ENCODE data around the gene UBASH3A. TPM values are rescaled to one million over a fixed set of nuclear protein-coding genes. Genes with fewer than 3 reads are reported as not detected.

UBASH3A gene
- total RNA-seq, 1 donor from 2014 or later: not detected

GRCh38 chr21:42409366-42409765, 5.7 kb downstream of the UBASH3A start:
- no peak for DNase-seq (ENCODE audit: low read depth, low spot score)

GRCh38 chr21:42411197-42411869, 7.6 kb downstream of the UBASH3A start:
- no peak for DNase-seq (ENCODE audit: low read depth, low spot score)

DNA sequence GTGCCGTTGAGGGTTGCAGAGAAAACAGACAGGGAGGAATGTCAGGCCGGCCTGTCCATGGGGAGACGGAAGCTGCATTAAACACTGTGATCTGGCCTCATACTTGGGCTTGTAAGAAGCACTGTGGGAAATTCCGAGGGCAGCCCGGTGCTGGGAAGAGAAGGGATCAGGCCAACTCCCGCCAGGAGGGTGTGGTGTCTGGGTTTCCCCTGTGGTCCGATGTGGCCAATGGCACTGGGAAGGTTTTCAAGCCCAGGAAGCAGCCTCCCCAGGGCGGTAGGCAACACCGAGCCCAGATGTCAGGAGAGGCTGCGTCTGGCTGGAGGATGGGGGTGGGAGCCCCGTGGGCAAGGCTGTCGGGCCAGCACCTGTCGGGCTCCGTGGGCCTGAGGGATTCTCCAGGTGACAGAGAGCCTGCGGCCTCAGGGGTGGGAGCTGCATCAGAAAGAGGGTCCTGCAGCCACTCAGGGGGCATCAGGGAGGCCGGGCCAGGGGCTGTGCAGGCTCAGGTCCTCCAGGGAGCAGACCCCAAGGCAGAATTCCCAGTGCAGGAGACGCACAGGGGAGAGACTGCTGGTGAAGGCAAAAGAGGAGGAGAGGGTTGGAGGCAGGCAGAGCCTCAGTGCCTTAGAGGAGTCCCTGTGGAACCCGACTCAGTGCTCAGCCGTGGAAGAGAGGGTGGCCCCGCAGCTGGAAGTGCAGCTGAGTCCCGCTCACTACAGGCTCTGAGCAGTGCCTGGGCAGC, 8.4 kb downstream of the UBASH3A start:
- DNase-seq (ENCODE audit: low read depth, low spot score): no peak

- DNase-seq (ENCODE audit: low read depth, low spot score): no peak
Observed at GRCh38 chr21:42412636-42412933, 8.9 kb downstream of the UBASH3A start.

- no peak for DNase-seq (ENCODE audit: low read depth, low spot score)
Observed at GRCh38 chr21:42413093-42413492, 9.4 kb downstream of the UBASH3A start.

- no peak for DNase-seq (ENCODE audit: low read depth, low spot score)
Observed at GRCh38 chr21:42413500-42413899, 9.8 kb downstream of the UBASH3A start.

DNA sequence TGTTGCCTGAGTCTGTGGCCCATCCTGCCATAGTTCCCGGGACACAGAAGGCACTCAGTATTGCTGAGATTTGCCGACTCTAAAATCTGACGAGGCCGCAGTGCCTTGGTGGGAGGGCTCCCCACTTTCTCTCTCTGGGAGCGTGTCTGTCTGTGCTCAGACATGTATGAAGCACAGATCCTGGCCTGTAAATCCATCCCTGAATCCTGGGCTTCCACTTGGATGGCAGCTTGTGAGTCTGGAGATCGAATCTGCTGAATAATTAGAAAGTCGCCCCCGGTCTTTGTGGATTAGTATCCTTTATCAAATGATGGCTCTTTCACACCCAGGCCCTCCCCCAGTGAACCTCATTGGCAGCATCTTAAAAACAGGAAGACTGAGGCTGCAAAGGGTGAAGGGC, 10.4 kb downstream of the UBASH3A start:
- DNase-seq (ENCODE audit: low read depth, low spot score): no peak

DNA sequence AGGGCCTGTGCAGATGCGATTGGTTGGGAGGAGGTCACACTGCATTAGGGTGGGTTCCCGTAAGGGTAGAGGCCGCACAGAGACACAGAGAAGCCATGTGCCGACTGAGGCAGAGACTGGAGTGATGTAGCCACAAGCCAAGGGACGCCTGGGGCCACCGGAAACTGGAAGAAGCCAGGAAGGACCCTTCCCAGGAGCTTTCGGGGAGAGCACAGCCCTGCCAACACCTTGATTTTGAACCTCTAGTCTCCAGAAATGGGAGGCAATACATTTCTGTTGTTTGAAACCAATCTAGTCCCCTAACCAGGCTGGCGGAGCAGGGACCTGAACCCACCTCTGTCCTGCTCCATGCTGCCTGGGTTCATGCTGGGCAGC, 10.8 kb downstream of the UBASH3A start:
- no peak for DNase-seq (ENCODE audit: low read depth, low spot score)

GRCh38 chr21:42414928-42415769, 11.4 kb downstream of the UBASH3A start:
- no peak for DNase-seq (ENCODE audit: low read depth, low spot score)

DNA sequence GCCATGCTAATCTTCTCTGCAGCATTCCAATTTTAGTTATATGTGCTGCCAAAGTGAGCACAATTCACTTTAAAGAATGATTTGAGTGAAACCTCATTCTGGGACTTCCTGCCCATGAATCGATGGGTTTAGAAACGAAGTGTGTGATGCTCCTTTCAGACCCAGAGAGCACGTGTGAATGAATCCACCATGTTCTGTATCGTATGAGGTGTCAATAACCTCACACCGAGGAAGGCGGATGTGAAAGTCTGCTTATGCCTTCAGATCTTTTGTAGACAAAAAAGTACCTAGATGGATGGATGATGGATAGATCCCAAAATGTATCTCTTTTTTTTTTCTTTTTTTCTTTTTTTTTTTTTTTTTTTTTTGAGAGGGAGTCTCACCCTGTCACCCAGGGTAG, 13.8 kb downstream of the UBASH3A start:
- no peak for DNase-seq (ENCODE audit: low read depth, low spot score)

DNA sequence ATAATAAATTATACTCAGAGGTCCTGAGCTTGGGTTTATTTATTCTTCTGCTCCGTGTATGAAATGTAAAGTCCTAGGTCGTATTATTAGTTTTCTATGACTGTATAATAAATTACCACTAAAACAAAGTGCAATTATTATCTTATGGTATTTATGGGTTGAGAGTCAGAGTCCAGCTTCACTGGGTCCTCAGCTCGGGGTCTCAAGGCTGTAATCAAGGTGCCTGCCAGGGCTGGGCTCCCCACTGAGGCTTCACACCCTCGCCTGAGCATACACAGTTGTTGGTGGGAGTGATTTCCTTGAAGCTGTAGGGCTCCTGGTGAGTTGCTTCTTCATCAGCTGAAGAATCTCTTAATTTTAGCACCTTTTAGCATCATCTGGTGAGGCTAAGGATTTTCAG, 15.2 kb downstream of the UBASH3A start:
- no peak for DNase-seq (ENCODE audit: low read depth, low spot score)

DNA sequence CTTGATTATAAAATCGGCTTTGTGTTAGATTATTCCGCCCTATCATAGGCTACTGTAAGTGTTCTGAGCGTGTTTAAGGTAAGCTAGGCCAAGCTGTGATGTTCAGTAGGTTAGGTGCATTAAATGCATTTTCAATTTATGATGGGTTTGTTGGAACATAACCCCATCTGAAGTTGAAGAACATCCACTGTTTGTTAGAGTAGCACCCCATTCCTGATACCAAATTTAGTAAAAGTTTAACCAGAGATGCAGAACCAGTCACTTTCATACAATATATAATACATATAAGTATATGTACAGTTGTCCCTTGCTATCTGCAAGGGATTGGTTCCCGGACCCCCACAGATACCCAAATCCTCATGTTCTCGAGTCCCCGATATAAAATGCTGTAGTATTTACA, 16.1 kb downstream of the UBASH3A start:
- DNase-seq (ENCODE audit: low read depth, low spot score): no peak

DNA sequence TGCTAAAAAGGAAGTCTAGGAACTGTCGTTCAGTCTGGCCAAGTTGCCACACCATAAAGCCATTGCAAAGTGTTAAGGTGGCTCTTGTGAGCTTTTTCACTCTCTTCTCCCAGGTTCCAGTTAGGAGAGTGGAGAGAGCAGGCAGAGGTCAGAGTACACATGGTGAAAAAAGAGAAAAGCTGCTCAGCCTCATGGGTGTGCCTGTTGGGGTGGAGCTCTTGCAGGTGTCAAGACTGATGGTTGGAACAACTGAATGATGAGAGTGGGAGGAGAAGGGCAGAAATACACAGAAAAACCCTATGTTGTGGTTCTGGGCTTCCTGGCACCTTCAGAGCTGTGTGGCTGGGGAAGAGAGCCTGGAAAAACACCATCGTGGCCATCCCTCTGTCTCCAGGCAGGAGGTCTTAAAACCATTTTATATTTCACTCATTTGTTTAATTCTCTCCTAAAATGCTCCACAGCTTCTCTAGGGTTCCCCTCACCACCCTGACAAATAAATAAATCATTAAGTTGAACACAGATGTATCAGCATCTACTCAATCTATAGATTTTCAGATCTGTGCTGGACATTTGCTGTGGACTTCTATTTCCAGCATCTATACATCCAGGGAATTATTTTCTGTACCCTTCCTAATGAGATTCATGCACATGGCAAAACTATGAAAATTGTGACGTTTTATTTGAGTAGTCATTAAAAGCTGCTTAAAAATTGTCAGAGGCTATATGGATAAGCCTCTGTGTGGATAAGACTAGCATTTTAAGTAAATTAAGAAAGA, 17.5 kb downstream of the UBASH3A start:
- DNase-seq (ENCODE audit: low read depth, low spot score): no peak

- no peak for DNase-seq (ENCODE audit: low read depth, low spot score)
Observed at GRCh38 chr21:42423197-42423675, 19.5 kb downstream of the UBASH3A start.

DNA sequence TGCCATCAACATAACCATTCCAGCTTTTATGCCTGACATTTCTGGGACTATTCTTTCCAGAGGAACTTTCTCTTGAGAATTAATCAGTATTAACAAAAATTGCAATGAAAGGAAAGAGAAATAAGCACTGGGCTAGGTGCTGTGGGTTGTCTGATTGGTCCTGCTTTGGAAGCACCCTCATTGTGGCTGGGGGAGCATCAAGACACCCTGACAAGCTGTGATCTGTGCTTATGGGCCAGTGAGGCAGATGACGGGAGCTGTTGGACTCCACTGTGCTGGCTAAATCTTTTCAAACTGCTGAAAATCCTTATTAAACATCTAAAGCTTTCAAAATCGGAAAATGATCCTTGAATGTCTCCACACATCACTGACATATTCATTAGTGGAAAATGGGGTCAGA, 20.0 kb downstream of the UBASH3A start:
- DNase-seq (ENCODE audit: low read depth, low spot score): no peak

GRCh38 chr21:42424914-42425541, 21.3 kb downstream of the UBASH3A start:
- DNase-seq (ENCODE audit: low read depth, low spot score): no peak

- no peak for DNase-seq (ENCODE audit: low read depth, low spot score)
Observed at GRCh38 chr21:42425591-42425990, 21.9 kb downstream of the UBASH3A start.

DNA sequence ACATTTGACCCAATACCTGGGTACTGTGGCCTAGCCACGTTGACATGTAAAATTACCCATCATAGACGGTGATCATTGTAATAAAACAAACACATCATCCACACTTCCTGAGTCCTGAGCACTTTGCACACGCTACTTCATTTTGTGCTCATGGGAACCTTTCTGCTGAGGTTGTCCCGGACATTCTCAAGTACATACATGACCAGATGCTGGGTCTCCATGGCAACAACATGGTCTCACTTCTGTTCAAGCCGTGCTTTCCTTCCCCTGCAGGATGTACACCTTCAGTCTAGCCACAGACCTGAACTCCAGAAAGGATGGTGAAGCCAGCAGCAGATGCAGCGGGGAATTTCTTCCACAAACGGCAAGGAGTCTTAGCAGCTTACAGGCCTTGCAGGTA, 22.7 kb downstream of the UBASH3A start:
- no peak for DNase-seq (ENCODE audit: low read depth, low spot score)

GRCh38 chr21:42426876-42427480, 23.3 kb downstream of the UBASH3A start:
- no peak for DNase-seq (ENCODE audit: low read depth, low spot score)

GRCh38 chr21:42427809-42428419, 24.2 kb downstream of the UBASH3A start:
- no peak for DNase-seq (ENCODE audit: low read depth, low spot score)
